Neural progenitor cell (in vitro differentiated cells): ENCODE data around the gene TICAM1.
"Not testable (repeated sequence)": the region's sequence is repeated elsewhere in the genome, so short reads cannot be mapped to it uniquely, and the experiment has no call there.

Experiments
- EZH2 ChIP-seq: fragments of 200-600 bp; sonication (generic); IDR thresholded peaks from 2 replicates; pipeline ENCODE4 v1.6.1; 2017; ENCODE audit warnings: antibody characterized with exemption, mild to moderate bottlenecking, moderate library complexity
- TF ChIP-seq, protein P1 (sequence below): fragments of 200-600 bp; sonication (generic); IDR thresholded peaks from 2 replicates; pipeline ENCODE4 v1.5.1; 2017; ENCODE audit warnings: antibody characterized with exemption, mild to moderate bottlenecking

DNA sequence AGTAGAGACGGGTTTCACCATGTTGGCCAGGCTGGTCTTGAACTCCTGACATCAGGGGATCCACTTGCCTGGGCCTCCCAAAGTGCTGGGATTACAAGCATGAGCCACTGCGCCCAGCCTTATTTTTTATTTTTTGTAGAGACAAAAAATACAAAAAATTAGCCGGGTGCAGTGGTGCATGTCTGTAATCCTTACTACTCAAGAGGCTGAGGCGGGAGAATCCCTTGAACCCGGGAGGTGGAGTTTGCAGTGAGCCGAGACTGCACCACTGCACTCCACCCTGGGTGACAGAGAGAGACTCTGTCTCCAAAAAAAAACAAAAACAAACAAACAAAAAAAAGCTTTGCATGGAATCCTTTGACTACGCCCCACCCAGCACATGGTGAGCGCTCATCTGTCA is 22.0 kb upstream of the TICAM1 start:
- TF ChIP-seq, protein P1, sequence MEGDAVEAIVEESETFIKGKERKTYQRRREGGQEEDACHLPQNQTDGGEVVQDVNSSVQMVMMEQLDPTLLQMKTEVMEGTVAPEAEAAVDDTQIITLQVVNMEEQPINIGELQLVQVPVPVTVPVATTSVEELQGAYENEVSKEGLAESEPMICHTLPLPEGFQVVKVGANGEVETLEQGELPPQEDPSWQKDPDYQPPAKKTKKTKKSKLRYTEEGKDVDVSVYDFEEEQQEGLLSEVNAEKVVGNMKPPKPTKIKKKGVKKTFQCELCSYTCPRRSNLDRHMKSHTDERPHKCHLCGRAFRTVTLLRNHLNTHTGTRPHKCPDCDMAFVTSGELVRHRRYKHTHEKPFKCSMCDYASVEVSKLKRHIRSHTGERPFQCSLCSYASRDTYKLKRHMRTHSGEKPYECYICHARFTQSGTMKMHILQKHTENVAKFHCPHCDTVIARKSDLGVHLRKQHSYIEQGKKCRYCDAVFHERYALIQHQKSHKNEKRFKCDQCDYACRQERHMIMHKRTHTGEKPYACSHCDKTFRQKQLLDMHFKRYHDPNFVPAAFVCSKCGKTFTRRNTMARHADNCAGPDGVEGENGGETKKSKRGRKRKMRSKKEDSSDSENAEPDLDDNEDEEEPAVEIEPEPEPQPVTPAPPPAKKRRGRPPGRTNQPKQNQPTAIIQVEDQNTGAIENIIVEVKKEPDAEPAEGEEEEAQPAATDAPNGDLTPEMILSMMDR, result not testable (repeated sequence)
- TF ChIP-seq EZH2, result not testable (repeated sequence)
